ENCODE data around the gene PP2D1. TPM values are rescaled to one million over a fixed set of nuclear protein-coding genes. Genes with fewer than 3 reads are reported as not detected.
A peak's percentile ranks its signal among the peaks of the same experiment; 100 is the strongest.

Gene PP2D1
- total RNA-seq, 1 donor from 2014 or later, result not detected

- Mint-ChIP-seq H3K36me3 (ENCODE audit: low read depth) (peaks cover 28% of the 10 kb centered on the region), H3K4me1 (ENCODE audit: low read depth) (peaks cover 52% of the 10 kb centered on the region), H3K4me3 (no peak overlapping the region), H3K27me3 (ENCODE audit: insufficient read depth) (no peaks in the 10 kb centered on the region), H3K9me3 (no peaks in the 10 kb centered on the region), H3K27ac (no peak overlapping the region)
- no peak for DNase-seq (ENCODE audit: low spot score)
- intact Hi-C loops (cut with micrococcal nuclease), result no loop called here
Observed at GRCh38 chr3:19950316-19950715, 61.7 kb downstream of the PP2D1 start.

GRCh38 chr3:19948226-19948591 lies 63.9 kb downstream of the PP2D1 start:
- Mint-ChIP-seq H3K4me3 (peak overlapping the region; percentile 92), H3K36me3 (ENCODE audit: low read depth) (peaks cover 23% of the 10 kb centered on the region), H3K27me3 (ENCODE audit: insufficient read depth) (no peaks in the 10 kb centered on the region), H3K27ac (peak overlapping the region; percentile 97), H3K4me1 (ENCODE audit: low read depth) (peaks cover 52% of the 10 kb centered on the region), H3K9me3 (no peaks in the 10 kb centered on the region)
- no peak for DNase-seq (ENCODE audit: low spot score)
- intact Hi-C loops (cut with micrococcal nuclease), result loop anchor here (5.0 kb wide), 1 partner anchor 1506 kb away; no protein-coding TSS in a partner anchor

GRCh38 chr3:19947549-19948225 lies 64.4 kb downstream of the PP2D1 start:
- peak; percentile 33 for DNase-seq (ENCODE audit: low spot score)
- peaks cover 17% of the 10 kb centered on the region for H3K36me3 Mint-ChIP-seq (ENCODE audit: low read depth)
- intact Hi-C loops (cut with micrococcal nuclease), result loop anchor here (1.0 to 5.0 kb wide), 7 partner anchors 16 to 1505 kb away; partner anchors contain the start of gene SGO1
- peak overlapping the region; percentile 97 for H3K27ac Mint-ChIP-seq
- H3K9me3 Mint-ChIP-seq, result no peaks in the 10 kb centered on the region
- H3K4me3 Mint-ChIP-seq, result peak overlapping the region; percentile 92
- peaks cover 52% of the 10 kb centered on the region for H3K4me1 Mint-ChIP-seq (ENCODE audit: low read depth)
- no peaks in the 10 kb centered on the region for H3K27me3 Mint-ChIP-seq (ENCODE audit: insufficient read depth)

GRCh38 chr3:19946832-19947548 lies 65.1 kb downstream of the PP2D1 start, which contains the start of gene RAB5A:
RAB5A (plus strand) TSS chr3:19947097; CDS start chr3:19950899, 3,802 bp downstream.
- H3K27me3 Mint-ChIP-seq (ENCODE audit: insufficient read depth), result no peaks in the 10 kb centered on the region
- H3K4me1 Mint-ChIP-seq (ENCODE audit: low read depth), result peaks cover 47% of the 10 kb centered on the region
- peak within 1 kb of the TSS; percentile 97 for H3K27ac Mint-ChIP-seq
- intact Hi-C loops (cut with micrococcal nuclease), result loop anchor here (1.0 to 5.0 kb wide), 8 partner anchors 10 to 1505 kb away; partner anchors contain the start of gene SGO1
- no peaks in the 10 kb centered on the region for H3K9me3 Mint-ChIP-seq
- DNase-seq (ENCODE audit: low spot score), result peak; percentile 96
- peak within 1 kb of the TSS; percentile 92 for H3K4me3 Mint-ChIP-seq
- H3K36me3 Mint-ChIP-seq (ENCODE audit: low read depth), result peaks cover 11% of the 10 kb centered on the region

- Mint-ChIP-seq H3K4me3 (peak overlapping the region; percentile 92), H3K27me3 (ENCODE audit: insufficient read depth) (no peaks in the 10 kb centered on the region), H3K4me1 (ENCODE audit: low read depth) (peaks cover 41% of the 10 kb centered on the region), H3K9me3 (no peaks in the 10 kb centered on the region), H3K36me3 (ENCODE audit: low read depth) (peaks cover 7% of the 10 kb centered on the region), H3K27ac (peak overlapping the region; percentile 97)
- intact Hi-C loops (cut with micrococcal nuclease), result loop anchor here (1.0 to 5.0 kb wide), 3 partner anchors 9 to 1504 kb away; no protein-coding TSS in a partner anchor
- DNase-seq (ENCODE audit: low spot score), result no peak
Observed at GRCh38 chr3:19945969-19946831, 65.9 kb downstream of the PP2D1 start.

- no peaks in the 10 kb centered on the region for H3K9me3 Mint-ChIP-seq
- DNase-seq (ENCODE audit: low spot score), result no peak
- peak overlapping the region; percentile 92 for H3K4me3 Mint-ChIP-seq
- H3K4me1 Mint-ChIP-seq (ENCODE audit: low read depth), result peaks cover 35% of the 10 kb centered on the region
- peaks cover 2% of the 10 kb centered on the region for H3K36me3 Mint-ChIP-seq (ENCODE audit: low read depth)
- intact Hi-C loops (cut with micrococcal nuclease), result loop anchor here (5.0 kb wide), 1 partner anchor 1503 kb away; no protein-coding TSS in a partner anchor
- peak overlapping the region; percentile 14 for H3K27ac Mint-ChIP-seq
- no peaks in the 10 kb centered on the region for H3K27me3 Mint-ChIP-seq (ENCODE audit: insufficient read depth)
Observed at GRCh38 chr3:19945534-19945933, 66.5 kb downstream of the PP2D1 start.

- intact Hi-C loops (cut with micrococcal nuclease), result no loop called here
- no peak overlapping the region for H3K4me3 Mint-ChIP-seq
- H3K27ac Mint-ChIP-seq, result no peak overlapping the region
- DNase-seq (ENCODE audit: low spot score), result no peak
- H3K4me1 Mint-ChIP-seq (ENCODE audit: low read depth), result peaks cover 16% of the 10 kb centered on the region
- H3K36me3 Mint-ChIP-seq (ENCODE audit: low read depth), result peaks cover 2% of the 10 kb centered on the region
- no peaks in the 10 kb centered on the region for H3K9me3 Mint-ChIP-seq
- H3K27me3 Mint-ChIP-seq (ENCODE audit: insufficient read depth), result no peaks in the 10 kb centered on the region
Observed at GRCh38 chr3:19940643-19941042, 71.4 kb downstream of the PP2D1 start.

- H3K36me3 Mint-ChIP-seq (ENCODE audit: low read depth), result no peaks in the 10 kb centered on the region
- H3K9me3 Mint-ChIP-seq, result peaks cover 6% of the 10 kb centered on the region
- intact Hi-C loops (cut with micrococcal nuclease), result loop anchor here (10.0 kb wide), 1 partner anchor 1533 kb away; no protein-coding TSS in a partner anchor
- H3K27ac Mint-ChIP-seq, result no peak overlapping the region
- DNase-seq (ENCODE audit: low spot score), result no peak
- H3K27me3 Mint-ChIP-seq (ENCODE audit: insufficient read depth), result peaks cover 3% of the 10 kb centered on the region
- no peak overlapping the region for H3K4me3 Mint-ChIP-seq
- peaks cover 29% of the 10 kb centered on the region for H3K4me1 Mint-ChIP-seq (ENCODE audit: low read depth)
Observed at GRCh38 chr3:19938295-19938627, 73.8 kb downstream of the PP2D1 start.

- H3K4me3 Mint-ChIP-seq, result no peak overlapping the region
- H3K36me3 Mint-ChIP-seq (ENCODE audit: low read depth), result no peaks in the 10 kb centered on the region
- intact Hi-C loops (cut with micrococcal nuclease), result loop anchor here (1.0 to 10.0 kb wide), 3 partner anchors 9 to 1533 kb away; no protein-coding TSS in a partner anchor
- no peak for DNase-seq (ENCODE audit: low spot score)
- H3K4me1 Mint-ChIP-seq (ENCODE audit: low read depth), result peaks cover 35% of the 10 kb centered on the region
- peaks cover 3% of the 10 kb centered on the region for H3K27me3 Mint-ChIP-seq (ENCODE audit: insufficient read depth)
- H3K9me3 Mint-ChIP-seq, result peaks cover 6% of the 10 kb centered on the region
- H3K27ac Mint-ChIP-seq, result peak overlapping the region; percentile 81
Observed at GRCh38 chr3:19937459-19938294, 74.4 kb downstream of the PP2D1 start.
